AG08395 (cell line): Measurements from ENCODE around the gene SMYD4.
"Not testable (repeated sequence)": the region's sequence is repeated elsewhere in the genome, so short reads cannot be mapped to it uniquely, and the experiment has no call there.

Experiments used
- DNase-seq: peaks from one replicate; pipeline ENCODE4 v3.0.0; 2012; ENCODE audit warnings: mixed read lengths, low spot score

The SMYD4 gene, protein sequence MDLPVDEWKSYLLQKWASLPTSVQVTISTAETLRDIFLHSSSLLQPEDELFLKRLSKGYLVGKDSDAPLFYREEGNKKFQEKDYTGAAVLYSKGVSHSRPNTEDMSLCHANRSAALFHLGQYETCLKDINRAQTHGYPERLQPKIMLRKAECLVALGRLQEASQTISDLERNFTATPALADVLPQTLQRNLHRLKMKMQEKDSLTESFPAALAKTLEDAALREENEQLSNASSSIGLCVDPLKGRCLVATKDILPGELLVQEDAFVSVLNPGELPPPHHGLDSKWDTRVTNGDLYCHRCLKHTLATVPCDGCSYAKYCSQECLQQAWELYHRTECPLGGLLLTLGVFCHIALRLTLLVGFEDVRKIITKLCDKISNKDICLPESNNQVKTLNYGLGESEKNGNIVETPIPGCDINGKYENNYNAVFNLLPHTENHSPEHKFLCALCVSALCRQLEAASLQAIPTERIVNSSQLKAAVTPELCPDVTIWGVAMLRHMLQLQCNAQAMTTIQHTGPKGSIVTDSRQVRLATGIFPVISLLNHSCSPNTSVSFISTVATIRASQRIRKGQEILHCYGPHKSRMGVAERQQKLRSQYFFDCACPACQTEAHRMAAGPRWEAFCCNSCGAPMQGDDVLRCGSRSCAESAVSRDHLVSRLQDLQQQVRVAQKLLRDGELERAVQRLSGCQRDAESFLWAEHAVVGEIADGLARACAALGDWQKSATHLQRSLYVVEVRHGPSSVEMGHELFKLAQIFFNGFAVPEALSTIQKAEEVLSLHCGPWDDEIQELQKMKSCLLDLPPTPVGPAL

DNA sequence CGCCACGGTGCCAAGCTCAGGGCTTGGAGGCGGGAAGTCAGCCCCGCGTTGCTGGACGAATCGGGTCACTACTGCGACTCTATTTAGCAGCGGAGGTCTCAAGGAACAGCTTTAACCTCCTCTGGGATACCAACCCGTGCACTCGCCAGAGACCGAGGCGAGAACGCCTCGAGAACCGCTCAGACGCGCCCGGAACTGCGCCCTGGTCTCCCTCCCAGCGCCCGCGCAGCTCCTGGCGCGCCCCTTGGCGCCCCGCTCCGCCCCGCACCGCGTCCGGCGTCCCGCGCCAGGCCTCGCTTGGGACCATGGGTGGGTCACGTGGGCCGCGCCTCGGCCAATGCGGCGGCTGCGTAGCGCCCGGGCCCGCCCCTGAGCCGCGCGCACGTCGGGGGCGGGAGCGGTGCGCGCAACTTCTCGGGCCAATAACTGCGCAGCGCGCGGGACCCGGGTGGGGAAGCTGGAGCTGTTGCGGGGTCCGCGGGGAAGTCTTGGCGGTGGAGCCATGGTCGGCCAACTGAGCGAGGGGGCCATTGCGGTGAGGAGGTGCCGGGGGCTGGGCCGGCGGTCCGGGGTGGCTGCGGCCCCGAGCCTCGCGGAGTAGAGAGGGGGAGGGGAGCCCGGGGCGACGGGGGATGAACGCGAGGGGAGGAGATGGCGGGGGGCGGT lies at the start of gene SMYD4, which contains the start of gene RPA1:
TSS of gene SMYD4 (minus strand) at position 311 of the 666 bp plus-strand sequence. CDS start 1,908 bp downstream, outside the sequence.
TSS of gene RPA1 (plus strand) at position 414 of the 666 bp plus-strand sequence. CDS start at position 503, 89 bp downstream.
- peak; percentile 99 for DNase-seq

DNA sequence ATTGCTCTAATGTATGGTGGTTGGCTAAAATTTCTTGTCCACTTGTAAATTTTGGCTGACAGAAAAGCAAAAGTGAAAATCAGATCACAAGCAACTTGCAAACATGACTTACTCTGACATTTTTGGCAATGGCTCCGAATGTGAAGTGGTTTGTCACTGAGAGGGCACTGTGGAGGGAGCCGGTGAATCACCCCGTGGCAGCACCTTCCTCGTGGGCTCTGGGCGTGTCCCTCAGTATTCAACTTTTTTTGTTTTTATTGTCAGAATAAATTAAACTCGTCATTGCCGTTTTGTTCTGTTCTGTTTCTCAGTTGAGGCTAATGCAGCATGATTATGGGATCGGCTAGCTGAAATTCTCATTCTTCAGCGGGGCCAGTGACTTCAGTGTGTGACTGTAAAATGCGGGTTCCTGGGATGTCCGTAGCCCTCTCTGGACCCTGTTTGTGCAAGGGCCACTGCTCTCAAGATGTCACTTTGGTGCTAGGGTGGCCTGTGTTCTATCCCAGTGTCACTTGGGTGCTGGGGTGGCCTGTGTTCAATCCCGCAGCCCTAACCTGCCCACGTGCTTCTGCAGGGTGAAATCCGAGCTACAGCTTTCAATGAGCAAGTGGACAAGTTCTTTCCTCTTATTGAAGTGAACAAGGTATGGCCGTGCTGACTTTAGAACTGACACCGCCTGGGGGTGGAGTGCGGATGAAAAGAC lies 48.9 kb upstream of the SMYD4 start:
- peak; percentile 45 for DNase-seq

DNA sequence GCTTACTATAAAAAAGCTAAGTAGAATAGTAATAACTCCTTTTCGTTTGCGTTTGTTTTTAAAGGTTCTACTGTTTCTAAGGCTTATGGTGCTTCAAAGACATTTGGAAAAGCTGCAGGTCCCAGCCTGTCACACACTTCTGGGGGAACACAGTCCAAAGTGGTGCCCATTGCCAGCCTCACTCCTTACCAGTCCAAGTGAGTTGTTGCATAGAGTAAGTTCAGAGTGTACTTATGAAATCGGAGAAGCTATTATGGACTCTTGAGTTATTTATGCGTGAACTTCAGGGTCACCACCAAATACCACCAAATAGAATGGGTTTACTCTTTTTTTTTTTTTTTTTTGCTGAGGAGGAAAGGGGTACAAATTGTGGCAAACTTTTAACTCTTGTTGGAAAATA lies 45.9 kb upstream of the SMYD4 start:
- no peak for DNase-seq

DNA sequence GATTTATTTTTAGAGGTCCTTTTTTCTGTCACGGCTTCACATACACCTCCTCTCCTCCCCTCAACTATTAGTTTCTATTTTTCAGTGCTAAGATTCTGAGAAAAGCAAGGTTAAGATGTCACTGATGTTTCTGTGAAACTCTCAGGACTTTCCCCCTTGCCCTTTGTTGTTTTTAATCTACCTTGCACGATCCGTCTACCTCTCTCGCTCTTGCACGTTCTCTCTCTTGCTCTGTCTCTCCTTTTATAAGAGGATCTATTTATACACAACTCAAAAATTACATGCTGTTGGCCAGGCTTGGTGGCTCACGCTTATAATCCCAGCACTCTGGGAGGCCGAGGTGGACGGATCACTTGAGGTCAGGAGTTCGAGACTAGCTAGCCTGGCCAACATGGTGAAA lies 43.7 kb upstream of the SMYD4 start:
- no peak for DNase-seq

DNA sequence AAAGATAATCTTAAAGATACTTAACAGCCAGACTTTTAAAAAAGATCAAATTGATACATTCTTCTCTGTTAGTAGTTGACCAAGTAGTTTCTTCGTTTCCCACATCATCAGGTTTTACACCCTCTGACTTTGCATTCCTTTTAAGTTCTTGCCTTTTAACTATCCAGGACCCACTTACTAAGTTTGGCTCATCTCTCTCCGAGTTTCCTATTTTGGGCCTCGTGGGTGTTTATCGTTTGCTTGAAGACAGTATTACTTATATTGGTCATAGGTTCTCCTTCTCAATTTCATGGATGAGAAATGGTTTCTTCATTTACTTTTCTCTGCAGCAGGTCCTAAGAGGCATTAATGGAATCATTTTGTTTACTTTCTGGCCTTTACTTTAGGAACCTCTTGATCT lies 43.3 kb upstream of the SMYD4 start:
- DNase-seq, result no peak

DNA sequence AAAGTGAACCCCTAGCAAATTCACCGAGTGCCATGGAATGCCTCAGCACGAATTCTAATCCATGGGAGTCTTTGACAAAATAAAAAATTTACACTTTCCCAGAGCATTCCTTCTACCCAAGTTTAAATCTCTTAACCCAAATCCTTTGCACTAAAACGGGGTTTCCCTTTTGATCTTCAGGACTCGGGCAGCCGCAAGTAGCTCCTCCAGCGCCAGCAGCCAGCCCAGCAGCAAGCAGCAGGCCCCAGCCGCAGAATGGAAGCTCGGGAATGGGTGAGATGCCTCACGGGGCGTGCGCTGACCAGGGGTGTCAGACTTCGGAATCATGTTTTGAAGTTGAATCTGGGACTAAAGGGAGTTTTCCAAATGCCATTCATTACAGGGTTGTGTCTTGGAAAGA lies 42.6 kb upstream of the SMYD4 start:
- DNase-seq, result no peak

DNA sequence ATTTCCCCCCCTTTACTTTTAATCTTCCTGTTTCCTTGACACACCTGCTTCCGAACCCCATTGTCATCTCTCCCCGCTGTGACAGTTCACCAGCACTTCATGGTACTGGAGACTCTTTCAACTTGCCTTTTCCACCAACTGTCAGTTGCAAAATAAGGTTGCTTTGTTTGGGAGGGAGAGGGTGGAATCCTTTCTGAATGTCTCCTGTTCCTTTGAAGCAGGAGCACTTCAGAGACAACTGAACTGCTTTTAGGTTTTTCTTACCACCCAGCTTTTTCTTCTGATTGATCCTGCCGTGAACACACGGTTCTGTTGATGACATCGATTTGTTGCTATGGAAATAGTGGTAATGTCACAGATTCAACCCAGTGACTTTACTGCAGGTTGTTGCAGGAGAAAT lies 42.1 kb upstream of the SMYD4 start:
- no peak for DNase-seq

DNA sequence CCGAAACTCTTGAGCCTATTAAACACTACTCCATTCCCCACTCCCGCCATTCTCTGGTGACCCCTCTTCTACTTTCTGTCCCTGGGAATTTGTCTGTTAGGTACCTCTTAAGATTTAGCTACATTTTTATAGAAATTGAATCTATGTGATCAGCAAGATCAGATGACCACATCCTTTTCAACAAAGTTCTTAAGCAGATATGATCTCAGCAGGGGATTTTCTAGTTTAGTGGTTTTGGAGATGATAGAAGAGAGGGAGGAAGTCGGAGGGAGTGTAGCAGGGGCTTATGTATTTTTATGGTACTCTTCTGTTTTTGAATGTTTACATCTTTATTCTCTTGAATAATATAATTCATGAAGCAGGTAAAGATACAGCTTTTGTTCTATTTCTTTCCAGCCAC lies 40.9 kb upstream of the SMYD4 start:
- no peak for DNase-seq

DNA sequence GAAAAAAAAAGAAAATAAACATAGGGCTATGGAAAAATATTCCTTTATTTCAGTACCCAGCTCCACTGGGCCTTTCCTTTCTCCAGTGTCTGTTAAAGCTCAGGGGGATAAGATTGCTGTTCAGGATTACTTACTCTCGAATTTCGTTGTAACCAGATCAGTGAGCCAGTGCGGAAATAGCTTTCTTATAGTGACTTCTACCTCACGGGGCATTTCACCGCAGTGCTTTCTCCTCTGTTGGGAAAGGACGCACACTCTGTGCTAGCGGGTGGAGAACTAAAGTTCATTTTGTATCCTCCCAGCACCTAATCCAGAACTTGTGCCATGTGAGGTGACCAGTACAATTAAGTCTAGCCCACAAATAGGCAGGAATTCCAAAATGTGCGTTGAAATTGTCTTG lies 38.4 kb upstream of the SMYD4 start:
- no peak for DNase-seq

DNA sequence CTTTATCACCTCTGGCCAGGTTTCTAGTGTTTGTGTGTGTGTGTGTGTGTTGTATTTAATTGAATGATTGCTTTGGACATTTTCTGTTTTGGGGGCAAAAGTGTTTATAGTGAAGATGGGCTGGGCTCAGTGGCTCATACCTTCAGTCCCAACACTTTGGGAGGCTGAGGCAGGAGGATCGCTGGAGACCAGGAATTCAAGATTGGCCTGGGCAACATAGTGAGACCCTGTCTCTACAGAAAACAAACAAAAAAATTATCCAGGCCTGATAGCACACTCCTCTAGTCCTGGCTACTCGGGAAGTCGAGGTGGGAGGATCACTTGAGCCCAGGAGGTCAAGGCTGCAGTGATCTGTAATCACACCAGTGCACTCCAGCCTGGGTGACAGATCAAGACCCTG lies 37.6 kb upstream of the SMYD4 start:
- no peak for DNase-seq

DNA sequence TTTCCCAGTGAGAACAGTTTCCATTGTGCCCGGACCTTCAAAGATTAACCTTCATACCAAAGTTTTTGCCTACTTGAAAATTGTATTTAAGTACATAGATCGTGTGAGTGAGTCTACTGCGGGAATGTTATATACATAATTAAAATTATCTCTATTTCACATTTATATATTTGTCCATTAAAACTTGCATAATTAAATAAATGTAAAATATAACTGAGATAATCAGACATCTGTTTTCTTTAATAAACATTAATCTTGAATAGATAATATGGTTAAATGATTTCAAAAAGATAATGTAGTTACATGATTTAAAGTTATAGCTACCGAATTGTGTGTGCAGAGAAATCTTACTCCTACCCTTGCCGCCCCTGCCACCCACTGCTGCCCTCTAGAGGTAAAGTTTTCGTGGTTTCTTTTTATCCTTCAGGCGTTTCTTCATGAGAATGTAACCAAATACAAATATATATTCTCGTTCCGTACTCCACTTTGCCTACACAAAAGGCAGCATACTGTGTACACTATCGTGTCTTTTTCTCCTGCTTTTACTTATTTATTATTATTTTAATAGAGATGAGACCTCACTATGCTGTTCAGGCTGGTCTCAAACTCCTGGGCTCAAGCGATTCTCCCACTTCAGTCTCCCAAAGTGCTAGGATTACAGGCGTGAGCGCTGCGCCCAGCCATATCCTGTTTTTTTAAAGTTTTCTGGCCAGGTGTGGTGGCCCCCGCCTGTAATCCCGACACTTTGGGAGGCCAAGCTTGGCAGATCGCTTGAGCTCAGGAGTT lies 35.7 kb upstream of the SMYD4 start:
- peak; percentile 66 for DNase-seq

DNA sequence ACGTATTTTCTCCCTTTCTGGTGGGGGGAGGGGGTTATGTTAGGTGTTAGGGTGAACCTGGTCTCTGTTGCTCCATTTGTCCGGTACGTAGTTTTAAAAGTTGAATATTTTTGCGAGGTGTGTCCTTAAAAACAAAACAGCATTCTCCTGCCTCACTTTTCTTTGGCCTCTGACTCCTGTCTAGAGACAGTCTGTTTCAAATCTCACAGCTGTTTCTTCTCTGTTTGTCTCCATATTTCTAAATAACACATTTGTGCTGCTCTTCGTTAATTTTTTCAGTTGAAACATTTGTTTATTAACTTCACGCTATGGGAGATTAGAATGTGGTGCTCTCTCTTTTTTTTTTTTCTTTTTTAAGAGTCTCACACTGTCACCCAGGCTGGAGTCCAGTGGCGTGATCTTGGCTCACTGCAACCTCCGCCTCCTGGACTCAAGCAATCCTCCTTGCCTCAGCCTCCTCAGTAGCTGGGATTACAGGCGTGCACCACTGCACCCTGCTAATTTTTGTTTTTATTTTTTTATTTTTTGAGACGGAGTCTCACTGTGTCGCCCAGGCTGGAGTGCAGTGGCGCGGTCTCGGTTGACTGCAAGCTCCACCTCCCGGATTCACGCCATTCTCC lies 31.8 kb upstream of the SMYD4 start:
- DNase-seq, result no peak

DNA sequence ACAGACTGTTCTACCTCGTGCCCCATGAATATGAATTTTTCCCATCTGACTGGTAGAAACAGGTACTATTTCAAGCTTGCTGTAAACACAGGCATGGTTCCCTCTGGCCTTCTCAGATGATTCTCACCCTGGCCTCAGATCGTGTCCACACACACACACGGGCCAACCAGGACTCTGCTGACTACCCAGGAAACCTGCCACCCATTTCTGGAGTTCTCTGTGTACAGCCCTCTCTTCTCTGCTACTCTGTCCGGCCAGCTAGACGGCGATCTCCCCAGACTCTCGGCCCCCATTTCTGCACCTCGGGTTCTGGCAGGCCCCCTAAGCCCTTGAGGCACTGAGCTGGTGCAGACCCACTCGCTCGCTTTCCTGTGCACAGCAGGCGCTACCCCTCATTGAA lies 31.3 kb upstream of the SMYD4 start:
- DNase-seq, result no peak

DNA sequence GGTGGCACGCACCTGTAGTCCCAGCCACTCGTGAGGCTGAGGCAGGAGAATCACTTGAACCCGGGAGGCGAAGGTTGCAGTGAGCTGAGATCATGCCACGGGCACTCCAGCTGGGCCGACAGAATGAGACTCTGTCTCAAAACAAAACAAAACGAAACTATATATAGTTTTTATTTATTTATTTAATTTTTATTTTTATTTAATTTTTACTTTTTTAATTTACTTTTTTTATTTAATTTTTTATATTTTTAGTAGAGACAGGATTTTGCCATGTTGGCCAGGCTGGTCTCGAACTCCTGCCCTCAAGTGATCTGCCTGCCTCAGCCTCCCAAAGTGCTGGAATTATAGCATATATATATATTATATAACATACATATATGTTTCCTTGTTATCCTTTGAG lies 26.8 kb upstream of the SMYD4 start:
- not testable (repeated sequence) for DNase-seq

DNA sequence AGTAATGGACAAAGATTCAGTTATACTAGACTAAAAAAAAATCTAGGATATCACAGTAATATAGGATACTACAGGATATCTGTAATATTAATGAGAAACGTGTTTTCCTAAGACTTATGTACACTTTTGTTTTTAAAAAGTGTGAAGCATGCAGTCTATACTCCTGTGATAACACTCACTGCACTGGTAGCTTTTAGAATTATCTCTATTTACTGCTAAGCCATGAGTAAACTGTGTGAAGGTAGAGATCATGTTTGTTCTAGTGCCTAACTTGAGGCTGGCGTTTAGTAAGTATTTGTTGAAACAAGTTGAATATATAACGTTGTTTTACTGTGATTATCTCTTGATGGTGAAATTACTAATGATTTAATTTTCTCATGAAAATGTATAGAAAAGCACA lies 24.0 kb upstream of the SMYD4 start:
- no peak for DNase-seq

DNA sequence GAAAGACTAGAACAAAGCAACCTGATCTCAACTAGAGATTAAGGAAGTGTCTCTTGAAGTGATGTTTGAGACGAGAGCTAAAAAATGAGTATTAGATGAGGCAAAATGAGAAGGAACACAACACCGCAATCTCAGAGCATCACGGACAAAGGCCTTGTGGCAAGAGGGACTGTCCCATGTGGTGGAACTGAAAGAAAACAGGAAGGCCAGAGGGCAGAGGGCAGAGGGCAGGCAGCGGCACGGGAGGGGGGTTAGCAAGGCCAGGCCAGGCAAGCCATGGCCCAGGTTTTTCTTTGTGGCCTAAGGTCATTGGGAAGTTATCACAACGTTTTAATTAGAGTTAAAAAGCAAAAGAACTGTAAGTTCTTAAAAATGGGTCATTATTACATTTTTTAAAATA lies 22.6 kb upstream of the SMYD4 start:
- DNase-seq, result no peak

DNA sequence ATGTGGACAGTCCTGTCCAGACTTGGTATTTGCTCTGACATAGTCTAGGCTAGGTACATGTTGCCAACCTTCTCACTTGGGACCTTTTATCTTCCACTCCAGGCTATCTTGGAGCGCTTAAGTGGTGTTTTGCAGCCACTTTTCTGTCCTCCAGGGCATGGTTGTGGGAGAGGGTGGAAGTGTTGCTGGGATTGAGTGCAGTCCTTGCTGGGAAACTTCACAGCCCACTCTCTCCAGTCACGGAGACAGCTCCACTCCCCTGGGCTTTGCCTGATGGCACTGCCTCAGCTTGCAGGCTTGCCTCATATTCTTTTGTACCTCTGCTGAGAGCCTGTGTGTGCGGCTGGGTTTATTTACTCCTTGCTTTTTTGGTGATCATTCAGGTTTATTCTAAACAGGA lies 17.5 kb upstream of the SMYD4 start:
- no peak for DNase-seq

DNA sequence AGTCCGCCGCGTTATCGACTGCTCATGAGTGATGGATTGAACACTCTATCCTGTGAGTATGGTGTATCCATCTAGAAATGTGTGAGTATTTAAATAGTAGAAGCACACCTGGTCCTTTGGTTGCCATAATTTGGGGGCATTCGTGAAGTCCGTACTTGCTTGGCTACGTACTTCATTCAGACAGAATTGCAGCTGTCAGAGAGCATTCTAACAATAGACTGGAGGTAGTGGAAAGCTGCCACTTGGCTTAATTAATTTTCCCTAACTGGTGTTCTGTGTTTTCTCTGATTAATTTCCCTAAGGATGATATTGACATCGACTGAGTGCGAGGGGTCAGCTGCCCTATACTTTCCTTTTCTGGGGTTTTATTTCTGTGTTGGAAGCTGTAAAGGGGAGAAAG lies 14.2 kb upstream of the SMYD4 start:
- no peak for DNase-seq

DNA sequence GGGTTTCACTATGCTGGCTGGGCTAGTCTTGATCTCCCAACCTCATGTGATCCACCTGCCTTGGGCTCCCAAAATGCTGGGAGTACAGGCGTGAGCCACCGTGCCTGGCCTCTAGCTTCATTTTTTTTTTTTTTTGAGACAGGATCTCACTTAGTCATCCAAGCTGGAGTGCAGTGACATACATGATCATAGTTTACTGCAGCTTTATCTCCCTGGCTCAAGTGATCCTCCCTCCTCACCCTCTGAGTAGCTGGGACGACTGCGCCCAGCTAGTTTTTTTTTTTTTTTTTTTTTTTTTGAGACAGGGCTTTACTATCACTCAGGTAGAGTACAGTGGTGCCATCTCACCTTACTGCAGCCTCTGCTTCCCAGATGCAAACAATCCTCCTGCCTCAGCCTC lies 9.8 kb upstream of the SMYD4 start:
- DNase-seq, result no peak

DNA sequence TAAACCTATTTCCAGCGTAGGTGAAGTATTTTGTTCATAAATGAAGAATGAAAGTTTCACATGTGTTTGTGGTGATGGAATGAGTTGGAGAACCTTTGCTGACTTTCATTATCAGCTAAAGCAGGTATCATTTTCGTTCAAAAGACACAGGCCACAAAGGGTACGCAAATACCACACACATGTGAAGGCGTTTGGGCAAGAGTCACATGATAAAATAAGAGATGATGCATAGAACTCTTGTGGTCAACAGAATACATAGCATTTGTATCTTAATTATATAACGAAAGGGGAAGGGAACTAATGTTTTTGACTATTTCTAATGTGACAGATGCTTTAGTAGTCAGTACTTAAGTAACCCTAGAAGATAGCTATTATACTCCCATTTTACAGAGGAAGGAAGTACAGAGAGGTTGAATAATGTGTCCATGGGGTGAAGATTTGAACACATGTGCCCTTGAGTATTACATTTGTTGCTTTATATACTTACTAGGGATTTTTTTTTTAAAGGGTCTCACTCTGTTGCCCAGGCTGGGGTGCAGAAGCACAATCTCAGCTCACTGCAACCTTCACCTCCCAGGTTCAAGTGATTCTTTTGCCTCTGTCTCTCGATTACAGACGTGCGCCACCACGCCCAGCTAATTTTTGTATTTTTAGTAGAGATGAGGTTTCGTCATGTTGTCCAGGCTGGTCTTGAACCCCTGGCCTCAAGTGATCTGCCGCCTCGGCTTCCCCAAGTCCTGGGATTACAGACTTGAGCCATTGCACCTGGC lies 4.9 kb upstream of the SMYD4 start:
- no peak for DNase-seq
